ENCODE data around the gene RALGPS1.

Gene RALGPS1

DNA sequence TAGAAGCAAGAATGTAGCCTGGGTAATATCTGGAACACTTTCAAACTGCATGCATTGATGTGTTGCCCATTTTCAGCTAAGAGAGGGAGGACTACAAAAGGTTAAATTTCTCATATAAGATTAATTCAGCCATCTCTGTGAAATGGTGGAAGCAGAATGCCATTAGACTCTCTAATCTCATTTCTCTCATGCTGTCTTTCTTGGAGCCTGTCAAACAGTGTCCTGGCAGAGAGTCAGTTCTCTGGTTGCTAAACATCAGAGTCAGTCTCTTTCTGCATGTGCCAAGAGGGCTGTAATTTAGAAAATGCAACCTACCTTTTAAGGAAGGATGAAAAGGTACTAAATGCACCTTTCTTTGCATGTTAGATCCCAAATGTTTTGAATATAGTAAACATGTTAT lies 349.1 kb downstream of the RALGPS1 start:
- peak overlapping the region; percentile 94 for H3K27ac ChIP-seq
- TF ChIP-seq, protein P1, sequence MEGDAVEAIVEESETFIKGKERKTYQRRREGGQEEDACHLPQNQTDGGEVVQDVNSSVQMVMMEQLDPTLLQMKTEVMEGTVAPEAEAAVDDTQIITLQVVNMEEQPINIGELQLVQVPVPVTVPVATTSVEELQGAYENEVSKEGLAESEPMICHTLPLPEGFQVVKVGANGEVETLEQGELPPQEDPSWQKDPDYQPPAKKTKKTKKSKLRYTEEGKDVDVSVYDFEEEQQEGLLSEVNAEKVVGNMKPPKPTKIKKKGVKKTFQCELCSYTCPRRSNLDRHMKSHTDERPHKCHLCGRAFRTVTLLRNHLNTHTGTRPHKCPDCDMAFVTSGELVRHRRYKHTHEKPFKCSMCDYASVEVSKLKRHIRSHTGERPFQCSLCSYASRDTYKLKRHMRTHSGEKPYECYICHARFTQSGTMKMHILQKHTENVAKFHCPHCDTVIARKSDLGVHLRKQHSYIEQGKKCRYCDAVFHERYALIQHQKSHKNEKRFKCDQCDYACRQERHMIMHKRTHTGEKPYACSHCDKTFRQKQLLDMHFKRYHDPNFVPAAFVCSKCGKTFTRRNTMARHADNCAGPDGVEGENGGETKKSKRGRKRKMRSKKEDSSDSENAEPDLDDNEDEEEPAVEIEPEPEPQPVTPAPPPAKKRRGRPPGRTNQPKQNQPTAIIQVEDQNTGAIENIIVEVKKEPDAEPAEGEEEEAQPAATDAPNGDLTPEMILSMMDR (conservative IDR thresholded peaks at IDR 0.05) = no peak

DNA sequence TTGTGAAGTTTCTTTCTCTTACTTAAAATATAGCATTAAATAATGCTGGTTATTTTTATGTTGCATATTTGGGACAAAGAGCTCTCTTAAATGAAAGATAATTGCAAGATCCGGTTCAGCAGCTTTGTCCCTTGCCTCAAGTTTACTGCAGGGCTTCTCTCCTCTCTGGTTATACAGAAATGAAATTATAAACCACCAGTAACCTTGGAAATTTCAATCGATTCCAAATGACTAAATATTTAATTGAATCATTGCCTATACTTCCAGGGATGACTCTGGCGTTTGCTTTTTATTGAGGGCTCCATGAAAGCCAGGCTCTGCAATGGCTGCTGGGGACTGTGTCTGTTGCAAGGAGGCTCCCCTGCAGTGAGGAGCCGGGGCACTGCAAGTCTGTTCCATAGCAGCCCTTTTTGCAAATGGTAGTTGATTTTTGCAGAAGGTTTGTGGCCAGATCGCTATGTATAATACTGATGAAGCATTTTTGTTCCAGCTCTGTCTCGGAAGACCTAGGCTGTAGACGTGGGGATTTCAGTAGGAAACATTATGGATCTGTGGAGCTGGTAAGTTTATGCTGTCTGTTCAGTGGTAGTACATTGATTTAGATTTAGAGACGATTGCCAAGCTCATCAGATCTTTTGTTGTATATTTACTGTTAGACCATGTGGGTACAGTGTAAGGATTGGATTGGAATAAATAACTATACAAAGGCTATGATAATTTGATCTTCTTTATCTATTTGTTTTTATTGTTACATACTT lies 350.1 kb downstream of the RALGPS1 start, which contains the start of gene GARNL3:
GARNL3 (plus strand) TSS at position 313 of the 758 bp plus-strand sequence; CDS start at position 417, 104 bp downstream.
- peak within 1 kb of the TSS; percentile 94 for H3K27ac ChIP-seq
- TF ChIP-seq, protein P1 (conservative IDR thresholded peaks at IDR 0.05) = no peak

DNA sequence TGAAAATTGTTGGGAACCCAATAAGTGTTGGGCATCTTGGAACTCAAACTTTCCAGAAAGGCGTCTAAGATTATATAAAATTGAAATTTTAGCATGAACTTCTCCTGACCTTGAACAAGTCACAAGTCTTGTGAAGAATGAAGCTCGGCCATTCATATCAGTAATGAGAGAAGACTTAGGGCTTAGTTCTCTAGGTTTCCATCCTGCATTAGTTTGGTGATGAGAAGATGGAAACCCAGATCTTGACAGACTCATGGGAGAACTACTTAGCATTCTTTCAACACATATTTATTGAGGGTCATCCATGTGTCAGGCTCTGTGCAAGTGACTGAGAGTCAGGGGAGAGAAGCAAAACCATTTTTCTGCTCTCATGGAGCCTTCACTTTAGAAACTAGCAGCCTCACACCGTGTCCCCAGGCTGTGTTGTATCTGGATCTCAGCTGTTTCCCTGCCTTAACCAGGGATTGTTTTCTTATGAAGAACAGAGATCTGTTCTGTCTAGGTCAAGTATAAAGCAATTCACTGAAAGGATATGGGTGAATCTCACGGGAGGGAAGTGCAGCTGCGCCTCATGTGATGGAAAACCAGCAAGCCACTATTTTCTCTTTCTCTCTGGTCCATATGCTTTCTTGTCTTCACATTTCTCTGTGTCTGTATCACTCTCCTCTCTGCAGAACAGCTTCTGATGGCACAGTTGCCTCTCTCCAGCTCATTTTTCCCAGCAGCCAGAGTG lies 353.4 kb downstream of the RALGPS1 start:
- TF ChIP-seq, protein P1 (conservative IDR thresholded peaks at IDR 0.05) = no peak
- H3K27ac ChIP-seq = no peak overlapping the region

DNA sequence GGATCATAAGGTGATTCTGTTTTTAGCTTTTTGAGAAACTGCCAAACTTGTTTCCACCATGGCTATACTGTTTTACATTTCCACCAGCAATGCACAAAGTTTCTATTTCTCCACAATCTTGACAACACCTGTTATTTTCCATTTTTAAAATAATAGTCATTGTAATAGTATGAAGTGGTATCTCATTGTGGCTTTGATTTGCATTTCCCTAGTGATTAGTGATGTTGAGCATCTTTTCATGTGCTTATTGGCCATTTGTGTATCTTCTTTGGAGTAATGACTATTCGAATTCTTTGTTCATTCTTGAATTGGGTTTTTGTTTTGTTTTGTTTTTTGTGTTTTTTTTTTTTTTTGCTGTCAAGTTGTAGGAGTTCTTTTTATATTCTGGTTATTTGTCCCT lies 354.9 kb downstream of the RALGPS1 start:
- no peak overlapping the region for H3K27ac ChIP-seq
- TF ChIP-seq, protein P1 (conservative IDR thresholded peaks at IDR 0.05) = no peak

Data from VCaP (cell line).